Activated naive CD4-positive, alpha-beta T cell treated with anti-CD3 and anti-CD28 coated beads for 36 hours (primary cell): ENCODE results near the gene KRT2. TPM values are rescaled to one million over a fixed set of nuclear protein-coding genes. Genes with fewer than 3 reads are reported as not detected.

ENCODE experiments used
- CTCF ChIA-PET: fragments of 350-600 bp; sonication (Branson Sonifier 250); formaldehyde crosslinking; loops from one replicate; lab custom pipeline; 2021; ENCODE audit warnings: antibody characterized with exemption; lab: Charles Lee
- DNase-seq: peaks from one replicate; pipeline ENCODE4 v3.0.0-alpha.2; 2020
- H3K27ac Mint-ChIP-seq: one replicate; pipeline ENCODE4 v1.8.0; 2021; ENCODE audit warnings: mild to moderate bottlenecking, mixed read lengths
- H3K27me3 Mint-ChIP-seq: one replicate; pipeline ENCODE4 v1.8.0; 2021; ENCODE audit warnings: low read depth, mixed read lengths
- H3K36me3 Mint-ChIP-seq: one replicate; pipeline ENCODE4 v1.8.0; 2021; ENCODE audit warnings: low read depth, mixed read lengths
- H3K4me1 Mint-ChIP-seq: one replicate; pipeline ENCODE4 v1.8.0; 2021; ENCODE audit warnings: low read depth, mixed read lengths
- H3K4me3 Mint-ChIP-seq: one replicate; pipeline ENCODE4 v1.8.0; 2021; ENCODE audit warnings: mild to moderate bottlenecking, moderate library complexity, mixed read lengths
- H3K9me3 Mint-ChIP-seq: one replicate; pipeline ENCODE4 v1.8.0; 2021; ENCODE audit warnings: mixed read lengths
- intact Hi-C: fragments of 100-400 bp; cut with micrococcal nuclease; formaldehyde crosslinking; loops from one replicate; pipeline ENCODE4 v1.15.1; 2023
- total RNA-seq, 2 experiments: library from RNA; stranded (reverse); gene quantifications; one replicate each; pipeline ENCODE4 v1.2.3, GENCODE V29; 2021

The KRT2 gene
- total RNA-seq, 2 experiments from 2014 or later, result not detected

GRCh38 chr12:52683575-52684300, 31.7 kb upstream of the KRT2 start:
- Mint-ChIP-seq H3K27ac (no peak overlapping the region), H3K4me1 (peaks cover 32% of the 10 kb centered on the region), H3K4me3 (no peak overlapping the region), H3K9me3 (no peaks in the 10 kb centered on the region), H3K36me3 (no peaks in the 10 kb centered on the region), H3K27me3 (no peaks in the 10 kb centered on the region)
- no peak for DNase-seq
- intact Hi-C loops, result no loop called here
- CTCF ChIA-PET, result no interaction called here

- intact Hi-C loops, result no loop called here
- DNase-seq, result no peak
- no peaks in the 10 kb centered on the region for H3K36me3 Mint-ChIP-seq
- CTCF ChIA-PET, result interaction anchor here (0.8 to 1.4 kb wide), 2 partner anchors 10 to 188 kb away, joined by 3 read pairs; no protein-coding TSS in a partner anchor
- H3K27me3 Mint-ChIP-seq, result no peaks in the 10 kb centered on the region
- peaks cover 32% of the 10 kb centered on the region for H3K4me1 Mint-ChIP-seq
- H3K4me3 Mint-ChIP-seq, result no peak overlapping the region
- no peak overlapping the region for H3K27ac Mint-ChIP-seq
- H3K9me3 Mint-ChIP-seq, result no peaks in the 10 kb centered on the region
Observed at GRCh38 chr12:52682938-52683574, 31.0 kb upstream of the KRT2 start.

GRCh38 chr12:52682381-52682660, 30.3 kb upstream of the KRT2 start:
- H3K4me1 Mint-ChIP-seq, result peaks cover 28% of the 10 kb centered on the region
- no peak overlapping the region for H3K4me3 Mint-ChIP-seq
- H3K36me3 Mint-ChIP-seq, result no peaks in the 10 kb centered on the region
- no peaks in the 10 kb centered on the region for H3K9me3 Mint-ChIP-seq
- H3K27ac Mint-ChIP-seq, result no peak overlapping the region
- no peak for DNase-seq
- CTCF ChIA-PET, result interaction anchor here (0.8 to 1.4 kb wide), 2 partner anchors 9 to 188 kb away, joined by 3 read pairs; no protein-coding TSS in a partner anchor
- no peaks in the 10 kb centered on the region for H3K27me3 Mint-ChIP-seq
- intact Hi-C loops, result no loop called here

GRCh38 chr12:52681526-52682380, 29.7 kb upstream of the KRT2 start:
- H3K27ac Mint-ChIP-seq, result no peak overlapping the region
- CTCF ChIA-PET, result interaction anchor here (1.4 to 2.5 kb wide), 2 partner anchors 189 to 198 kb away, joined by 3 to 5 read pairs; no protein-coding TSS in a partner anchor

GRCh38 chr12:52680363-52680762, 28.4 kb upstream of the KRT2 start, which contains the start of gene KRT1:
Gene KRT1 (minus strand): TSS chr12:52680407. CDS start chr12:52680348, 59 bp downstream.
- DNase-seq, result no peak
- H3K4me1 Mint-ChIP-seq, result peaks cover 28% of the 10 kb centered on the region
- no peaks in the 10 kb centered on the region for H3K9me3 Mint-ChIP-seq
- CTCF ChIA-PET, result interaction anchor here (0.5 to 2.5 kb wide), 2 partner anchors 199 to 336 kb away, joined by 3 to 5 read pairs; no protein-coding TSS in a partner anchor
- intact Hi-C loops, result no loop called here
- H3K27me3 Mint-ChIP-seq, result no peaks in the 10 kb centered on the region
- no peak within 1 kb of the TSS for H3K4me3 Mint-ChIP-seq
- no peaks in the 10 kb centered on the region for H3K36me3 Mint-ChIP-seq
- no peak within 1 kb of the TSS for H3K27ac Mint-ChIP-seq

More at GRCh38 chr12:52681526-52682380, 29.7 kb upstream of the KRT2 start:
- Mint-ChIP-seq H3K27me3 (no peaks in the 10 kb centered on the region), H3K36me3 (no peaks in the 10 kb centered on the region), H3K9me3 (no peaks in the 10 kb centered on the region), H3K4me3 (no peak overlapping the region), H3K4me1 (peaks cover 28% of the 10 kb centered on the region)
- intact Hi-C loops, result no loop called here
- DNase-seq, result peak; percentile 64

- no peak overlapping the region for H3K27ac Mint-ChIP-seq
- H3K4me1 Mint-ChIP-seq, result peaks cover 28% of the 10 kb centered on the region
- CTCF ChIA-PET, result interaction anchor here (2.5 kb wide), 1 partner anchor 200 kb away, joined by 5 read pairs; no protein-coding TSS in a partner anchor
- H3K27me3 Mint-ChIP-seq, result no peaks in the 10 kb centered on the region
- no peaks in the 10 kb centered on the region for H3K36me3 Mint-ChIP-seq
- H3K4me3 Mint-ChIP-seq, result no peak overlapping the region
- intact Hi-C loops, result no loop called here
- no peaks in the 10 kb centered on the region for H3K9me3 Mint-ChIP-seq
- DNase-seq, result no peak
Observed at GRCh38 chr12:52679875-52680274, 27.9 kb upstream of the KRT2 start.

GRCh38 chr12:52677671-52678070, 25.7 kb upstream of the KRT2 start:
- H3K4me3 Mint-ChIP-seq, result no peak overlapping the region
- H3K36me3 Mint-ChIP-seq, result no peaks in the 10 kb centered on the region
- H3K27me3 Mint-ChIP-seq, result no peaks in the 10 kb centered on the region
- CTCF ChIA-PET, result interaction anchor here (0.7 to 0.8 kb wide), 2 partner anchors 94 to 99 kb away, joined by 3 read pairs; no protein-coding TSS in a partner anchor
- intact Hi-C loops, result no loop called here
- no peak for DNase-seq
- no peaks in the 10 kb centered on the region for H3K9me3 Mint-ChIP-seq
- H3K27ac Mint-ChIP-seq, result no peak overlapping the region
- H3K4me1 Mint-ChIP-seq, result peaks cover 30% of the 10 kb centered on the region

- no peak for DNase-seq
- Mint-ChIP-seq H3K27me3 (no peaks in the 10 kb centered on the region), H3K4me1 (peaks cover 25% of the 10 kb centered on the region), H3K36me3 (no peaks in the 10 kb centered on the region), H3K4me3 (no peak overlapping the region), H3K27ac (no peak overlapping the region), H3K9me3 (no peaks in the 10 kb centered on the region)
- intact Hi-C loops, result no loop called here
- CTCF ChIA-PET, result no interaction called here
Observed at GRCh38 chr12:52677126-52677525, 25.1 kb upstream of the KRT2 start.

- peaks cover 15% of the 10 kb centered on the region for H3K4me1 Mint-ChIP-seq
- intact Hi-C loops, result no loop called here
- no peak overlapping the region for H3K27ac Mint-ChIP-seq
- no peaks in the 10 kb centered on the region for H3K36me3 Mint-ChIP-seq
- no peaks in the 10 kb centered on the region for H3K9me3 Mint-ChIP-seq
- H3K27me3 Mint-ChIP-seq, result no peaks in the 10 kb centered on the region
- H3K4me3 Mint-ChIP-seq, result no peak overlapping the region
- CTCF ChIA-PET, result no interaction called here
- DNase-seq, result no peak
Observed at GRCh38 chr12:52676163-52676562, 24.2 kb upstream of the KRT2 start.

GRCh38 chr12:52675301-52675701, 23.3 kb upstream of the KRT2 start:
- CTCF ChIA-PET, result no interaction called here
- H3K9me3 Mint-ChIP-seq, result no peaks in the 10 kb centered on the region
- no peaks in the 10 kb centered on the region for H3K36me3 Mint-ChIP-seq
- no peaks in the 10 kb centered on the region for H3K27me3 Mint-ChIP-seq
- intact Hi-C loops, result no loop called here
- DNase-seq, result no peak
- H3K27ac Mint-ChIP-seq, result no peak overlapping the region
- H3K4me1 Mint-ChIP-seq, result peaks cover 8% of the 10 kb centered on the region
- no peak overlapping the region for H3K4me3 Mint-ChIP-seq

GRCh38 chr12:52674433-52674775, 22.4 kb upstream of the KRT2 start:
- intact Hi-C loops, result no loop called here
- Mint-ChIP-seq H3K36me3 (no peaks in the 10 kb centered on the region), H3K4me1 (peaks cover 4% of the 10 kb centered on the region), H3K27ac (no peak overlapping the region), H3K9me3 (no peaks in the 10 kb centered on the region), H3K27me3 (no peaks in the 10 kb centered on the region), H3K4me3 (no peak overlapping the region)
- CTCF ChIA-PET, result no interaction called here
- DNase-seq, result no peak
